Activated CD4-positive, alpha-beta memory T cell treated with anti-CD3 and anti-CD28 coated beads for 36 hours (primary cell): Measurements from ENCODE around the gene HOXA10. TPM values are rescaled to one million over a fixed set of nuclear protein-coding genes. Genes with fewer than 3 reads are reported as not detected.

ENCODE experiments used
- CTCF ChIA-PET: fragments of 350-600 bp; sonication (Branson Sonifier 250); formaldehyde crosslinking; loops from one replicate; lab custom pipeline; 2021; ENCODE audit warnings: antibody characterized with exemption, inconsistent platforms; lab: Charles Lee
- POLR2A ChIA-PET: fragments of 350-600 bp; sonication (Branson Sonifier 250); formaldehyde crosslinking; loops from one replicate; lab custom pipeline; 2021; ENCODE audit warnings: antibody characterized with exemption; lab: Charles Lee
- DNase-seq: peaks from one replicate; pipeline ENCODE4 v3.0.0-alpha.2; 2020
- H3K27ac Mint-ChIP-seq: one replicate; pipeline ENCODE4 v1.8.0; 2021; ENCODE audit warnings: mixed read lengths
- H3K27me3 Mint-ChIP-seq: one replicate; pipeline ENCODE4 v1.8.0; 2021; ENCODE audit warnings: mixed read lengths
- H3K36me3 Mint-ChIP-seq: one replicate; pipeline ENCODE4 v1.8.0; 2021; ENCODE audit warnings: mixed read lengths
- H3K4me1 Mint-ChIP-seq: one replicate; pipeline ENCODE4 v1.8.0; 2021; ENCODE audit warnings: low read depth, mixed read lengths
- H3K4me3 Mint-ChIP-seq: one replicate; pipeline ENCODE4 v1.8.0; 2021; ENCODE audit warnings: mild to moderate bottlenecking, mixed read lengths
- H3K9me3 Mint-ChIP-seq: one replicate; pipeline ENCODE4 v1.8.0; 2021; ENCODE audit warnings: mixed read lengths
- intact Hi-C: fragments of 100-400 bp; cut with micrococcal nuclease; formaldehyde crosslinking; loops from one replicate; pipeline ENCODE4 v1.15.1; 2023
- total RNA-seq, 2 experiments: library from RNA; stranded (reverse); gene quantifications; one replicate each; pipeline ENCODE4 v1.2.3, GENCODE V29; 2021

The HOXA10 gene
- total RNA-seq, 2 experiments from 2014 or later: not detected

DNA sequence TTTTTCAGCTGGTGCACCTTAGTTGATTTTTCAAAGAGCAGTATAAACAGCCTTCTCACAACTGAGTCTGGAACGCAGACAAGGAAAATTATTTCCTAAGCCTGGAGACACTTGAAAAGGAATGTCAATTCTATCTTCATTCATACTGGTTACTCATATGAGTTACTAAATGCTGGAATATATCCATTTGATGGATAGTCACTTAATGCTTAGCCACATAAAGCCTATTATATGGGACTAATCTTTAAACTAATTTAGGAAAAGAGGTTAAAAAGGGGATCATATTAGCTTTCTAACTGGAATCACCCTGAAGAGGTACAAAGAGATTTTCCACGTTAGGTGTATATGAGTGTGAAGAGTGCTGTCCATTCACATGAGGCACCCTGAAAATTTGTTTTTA, 41.9 kb downstream of the HOXA10 start:
- intact Hi-C loops: no loop called here
- Mint-ChIP-seq H3K27me3 (peaks cover 56% of the 10 kb centered on the region), H3K9me3 (no peaks in the 10 kb centered on the region), H3K36me3 (no peaks in the 10 kb centered on the region), H3K4me3 (no peak overlapping the region), H3K4me1 (peaks cover 17% of the 10 kb centered on the region), H3K27ac (no peak overlapping the region)
- POLR2A ChIA-PET: no interaction called here
- no peak for DNase-seq
- CTCF ChIA-PET: no interaction called here

DNA sequence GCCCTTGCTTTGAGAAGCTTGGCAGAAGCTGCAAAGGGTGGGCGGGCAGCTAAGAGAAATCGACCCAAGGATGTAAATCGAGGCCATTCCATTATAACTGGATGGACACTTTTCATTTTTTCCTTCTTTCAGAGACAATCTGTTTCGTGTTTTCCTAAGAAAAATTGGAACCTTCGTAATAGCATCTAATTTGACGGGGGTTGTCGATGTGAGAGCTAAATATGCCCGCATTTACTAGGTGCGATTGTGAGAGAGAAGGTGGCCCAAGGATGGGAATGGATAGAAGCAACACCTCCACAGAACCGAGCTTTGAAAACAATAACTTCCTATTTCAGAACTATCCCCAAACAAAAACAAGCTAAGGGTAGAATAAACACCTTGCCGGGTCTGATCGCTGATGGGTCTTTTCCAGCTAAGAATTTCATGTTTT, 42.7 kb downstream of the HOXA10 start:
- ChIA-PET POLR2A (no interaction called here), CTCF (interaction anchor here (1.5 kb wide), 1 partner anchor 30 kb away, joined by 5 read pairs; no protein-coding TSS in a partner anchor)
- no peak overlapping the region for H3K4me3 Mint-ChIP-seq
- H3K9me3 Mint-ChIP-seq: no peaks in the 10 kb centered on the region
- H3K27ac Mint-ChIP-seq: no peak overlapping the region
- intact Hi-C loops: no loop called here
- H3K27me3 Mint-ChIP-seq: peaks cover 58% of the 10 kb centered on the region
- DNase-seq: no peak
- H3K36me3 Mint-ChIP-seq: no peaks in the 10 kb centered on the region
- H3K4me1 Mint-ChIP-seq: peaks cover 17% of the 10 kb centered on the region

DNA sequence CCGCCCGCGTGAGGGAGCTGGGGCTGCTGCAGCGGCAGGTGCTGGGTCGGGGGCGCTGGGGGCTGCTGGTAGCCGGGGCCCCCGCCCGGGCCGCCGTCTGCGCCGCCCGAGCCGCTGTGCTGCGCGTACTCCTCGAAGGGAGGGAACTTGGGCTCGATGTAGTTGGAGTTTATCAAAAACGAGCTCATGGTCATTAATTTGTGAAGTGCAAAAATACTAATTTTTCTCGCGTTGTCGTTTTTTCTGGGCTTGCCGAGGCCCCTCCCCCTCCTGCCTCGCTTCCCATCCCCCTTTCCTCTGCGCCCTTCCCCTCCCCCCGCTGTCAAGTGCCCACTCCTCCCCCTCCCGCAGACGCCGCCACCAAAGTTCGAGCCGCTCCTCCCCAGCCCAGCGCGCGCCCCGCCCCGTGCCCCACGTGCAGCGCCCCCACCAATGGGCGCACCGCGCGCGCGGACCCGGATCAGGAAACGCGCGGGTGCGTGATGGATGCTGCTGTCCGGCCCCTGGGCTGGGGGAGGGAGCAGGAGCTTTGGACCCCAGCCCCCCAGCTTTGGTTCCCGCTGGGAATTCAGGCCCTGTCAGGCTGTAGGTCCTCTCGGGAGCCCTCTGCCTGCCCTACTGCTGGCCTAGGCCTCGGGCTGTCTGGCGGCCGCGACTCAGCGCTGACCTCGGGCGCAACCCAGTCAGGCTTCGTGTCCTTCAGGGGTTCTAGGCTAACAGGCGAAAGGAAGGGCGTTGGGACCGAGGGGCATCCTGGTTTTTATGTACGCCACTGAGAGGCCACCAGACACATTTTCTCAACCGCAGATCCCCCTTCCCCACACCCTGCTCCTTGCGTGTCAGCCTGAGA, 43.4 kb downstream of the HOXA10 start, which contains the start of gene HOXA4:
Gene HOXA4, minus strand, starts transcription at position 218 of the 850 bp plus-strand sequence. Its CDS starts 24 bp downstream, at position 194.
- CTCF ChIA-PET: interaction anchor here (1.5 kb wide), 1 partner anchor 31 kb away, joined by 5 read pairs; no protein-coding TSS in a partner anchor
- Mint-ChIP-seq H3K27ac (no peak within 1 kb of the TSS), H3K27me3 (peaks cover 56% of the 10 kb centered on the region), H3K9me3 (no peaks in the 10 kb centered on the region), H3K36me3 (no peaks in the 10 kb centered on the region), H3K4me1 (peaks cover 15% of the 10 kb centered on the region), H3K4me3 (peak within 1 kb of the TSS; percentile 57)
- intact Hi-C loops: no loop called here
- peak; percentile 73 for DNase-seq
- POLR2A ChIA-PET: no interaction called here

DNA sequence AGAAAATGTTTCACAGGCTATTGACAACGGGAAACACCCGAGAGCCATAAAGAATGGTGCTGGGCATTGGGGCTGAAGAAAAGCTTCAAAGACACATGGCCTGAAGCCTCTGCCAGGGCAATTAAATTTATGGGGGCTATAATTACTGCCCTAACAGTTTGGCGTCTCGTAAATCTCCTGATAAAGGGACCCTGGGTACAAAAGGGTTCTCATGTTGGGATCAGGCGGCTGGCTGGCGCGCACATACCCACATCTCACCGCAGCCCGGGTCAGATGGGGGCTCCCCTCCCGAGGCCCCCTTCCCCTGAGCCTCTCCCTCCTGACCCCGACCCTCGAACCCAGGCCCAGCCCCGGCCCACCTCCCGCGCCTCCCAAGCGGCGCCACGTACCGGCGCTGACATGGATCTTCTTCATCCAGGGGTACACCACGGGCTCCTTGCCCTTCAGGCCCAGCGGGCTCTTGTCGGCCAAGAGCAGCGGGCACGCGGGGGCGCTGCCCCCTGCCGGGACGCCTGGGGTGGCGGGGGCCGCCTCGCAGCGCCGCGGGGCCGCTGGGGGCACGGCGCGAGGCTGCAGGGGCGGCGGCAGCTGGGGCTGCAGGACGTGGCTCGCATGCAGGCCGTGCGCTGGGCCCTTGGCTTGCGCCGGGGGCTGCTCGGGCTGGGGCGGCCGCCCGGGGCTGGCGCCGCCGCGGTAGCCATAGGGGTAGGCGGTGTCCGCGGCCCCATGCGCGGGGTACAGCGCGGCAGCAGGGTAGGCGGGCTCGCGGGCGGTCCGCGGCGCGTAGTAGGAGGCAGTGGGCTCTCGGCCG, 44.2 kb downstream of the HOXA10 start:
- H3K27ac Mint-ChIP-seq: no peak overlapping the region
- peaks cover 54% of the 10 kb centered on the region for H3K27me3 Mint-ChIP-seq
- no peaks in the 10 kb centered on the region for H3K9me3 Mint-ChIP-seq
- ChIA-PET POLR2A (no interaction called here), CTCF (no interaction called here)
- intact Hi-C loops: no loop called here
- H3K36me3 Mint-ChIP-seq: no peaks in the 10 kb centered on the region
- no peak overlapping the region for H3K4me3 Mint-ChIP-seq
- H3K4me1 Mint-ChIP-seq: peaks cover 12% of the 10 kb centered on the region
- no peak for DNase-seq

DNA sequence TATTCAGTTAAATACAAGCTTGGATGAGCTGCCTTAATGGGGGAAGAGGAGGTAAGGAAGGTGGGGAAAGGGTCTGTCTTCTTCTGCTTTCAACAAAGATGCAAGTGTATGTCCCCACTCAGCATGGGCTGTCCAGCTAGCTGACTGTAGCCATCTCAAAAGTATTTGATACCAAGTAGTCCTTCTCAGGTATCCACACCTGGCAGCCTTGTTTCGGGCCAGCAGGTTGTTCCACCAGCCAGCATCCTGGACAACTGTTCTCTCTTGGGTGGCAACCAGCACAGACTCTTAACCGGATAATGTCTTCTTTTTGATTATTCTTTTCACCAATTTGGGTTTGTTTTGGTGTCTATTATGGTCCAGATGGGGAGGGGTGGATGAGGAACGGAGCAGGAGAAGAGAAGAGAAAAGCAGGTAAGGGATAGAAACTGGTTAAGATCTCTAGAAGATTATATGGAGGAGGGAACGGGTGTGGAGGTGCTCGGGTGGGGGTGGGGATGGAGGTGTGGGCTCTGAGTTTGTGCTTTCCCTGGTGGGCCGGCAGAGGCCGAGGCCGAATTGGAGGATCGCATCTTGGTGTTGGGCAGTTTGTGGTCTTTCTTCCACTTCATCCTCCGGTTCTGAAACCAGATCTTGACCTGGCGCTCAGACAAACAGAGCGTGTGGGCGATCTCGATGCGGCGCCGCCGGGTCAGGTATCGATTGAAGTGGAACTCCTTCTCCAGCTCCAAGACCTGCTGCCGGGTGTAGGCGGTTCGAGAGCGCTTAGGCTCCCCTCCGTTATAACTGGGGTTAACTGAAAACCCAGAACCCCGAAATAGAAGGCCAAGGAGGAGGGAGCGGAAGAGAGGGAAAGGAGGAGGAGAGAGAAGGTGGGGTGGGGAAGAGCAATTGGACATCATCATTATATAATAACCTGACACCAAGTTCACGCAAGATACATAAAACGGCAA, 45.1 kb downstream of the HOXA10 start:
- no peak overlapping the region for H3K4me3 Mint-ChIP-seq
- CTCF ChIA-PET: no interaction called here

GRCh38 chr7:27128034-27128433, 46.1 kb downstream of the HOXA10 start:
- H3K4me1 Mint-ChIP-seq: no peaks in the 10 kb centered on the region
- intact Hi-C loops: no loop called here
- H3K27ac Mint-ChIP-seq: no peak overlapping the region
- POLR2A ChIA-PET: no interaction called here
- H3K9me3 Mint-ChIP-seq: no peaks in the 10 kb centered on the region
- DNase-seq: no peak
- CTCF ChIA-PET: no interaction called here
- H3K36me3 Mint-ChIP-seq: no peaks in the 10 kb centered on the region
- H3K4me3 Mint-ChIP-seq: no peak overlapping the region
- peaks cover 51% of the 10 kb centered on the region for H3K27me3 Mint-ChIP-seq

More for the DNA sequence above, 45.1 kb downstream of the HOXA10 start:
- DNase-seq: no peak
- POLR2A ChIA-PET: no interaction called here
- H3K9me3 Mint-ChIP-seq: no peaks in the 10 kb centered on the region
- no peaks in the 10 kb centered on the region for H3K36me3 Mint-ChIP-seq
- H3K27me3 Mint-ChIP-seq: peaks cover 55% of the 10 kb centered on the region
- no peak overlapping the region for H3K27ac Mint-ChIP-seq
- H3K4me1 Mint-ChIP-seq: peaks cover 4% of the 10 kb centered on the region
- intact Hi-C loops: no loop called here

- ChIA-PET POLR2A (interaction anchor here (0.6 kb wide), 1 partner anchor 478 kb away, joined by 5 read pairs; no protein-coding TSS in a partner anchor), CTCF (no interaction called here)
- H3K4me1 Mint-ChIP-seq: no peaks in the 10 kb centered on the region
- no peaks in the 10 kb centered on the region for H3K36me3 Mint-ChIP-seq
- H3K4me3 Mint-ChIP-seq: no peak overlapping the region
- no peak for DNase-seq
- H3K27me3 Mint-ChIP-seq: peaks cover 42% of the 10 kb centered on the region
- H3K27ac Mint-ChIP-seq: no peak overlapping the region
- intact Hi-C loops: no loop called here
- H3K9me3 Mint-ChIP-seq: no peaks in the 10 kb centered on the region
Measured at GRCh38 chr7:27126596-27127327, 47.4 kb downstream of the HOXA10 start.

DNA sequence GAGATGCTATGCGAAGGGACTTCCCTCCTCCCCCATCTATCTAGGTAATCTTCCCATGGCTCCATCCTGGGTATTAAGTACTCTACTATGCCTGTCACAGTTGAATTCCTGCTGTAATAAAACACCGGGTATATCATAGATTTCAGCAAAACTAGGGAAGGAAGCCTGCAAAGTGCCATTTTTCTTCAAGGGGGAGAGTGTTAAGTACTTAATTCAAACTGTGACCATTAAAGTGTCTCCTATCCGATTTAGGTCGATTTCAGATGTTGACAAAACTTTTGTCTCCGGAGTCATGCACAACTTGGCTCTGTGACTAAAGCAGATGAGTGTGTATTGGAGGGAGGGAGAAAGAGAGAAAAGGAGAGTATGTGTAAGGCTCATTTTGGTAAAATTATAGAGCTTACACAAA, 48.1 kb downstream of the HOXA10 start:
- H3K4me3 Mint-ChIP-seq: no peak overlapping the region
- DNase-seq: no peak
- no peaks in the 10 kb centered on the region for H3K36me3 Mint-ChIP-seq
- POLR2A ChIA-PET: no interaction called here
- H3K9me3 Mint-ChIP-seq: no peaks in the 10 kb centered on the region
- intact Hi-C loops: no loop called here
- H3K4me1 Mint-ChIP-seq: no peaks in the 10 kb centered on the region
- H3K27ac Mint-ChIP-seq: no peak overlapping the region
- peaks cover 35% of the 10 kb centered on the region for H3K27me3 Mint-ChIP-seq
- CTCF ChIA-PET: no interaction called here

GRCh38 chr7:27124902-27125689, 49.0 kb downstream of the HOXA10 start:
- Mint-ChIP-seq H3K4me1 (no peaks in the 10 kb centered on the region), H3K27me3 (peaks cover 35% of the 10 kb centered on the region), H3K27ac (no peak overlapping the region), H3K36me3 (no peaks in the 10 kb centered on the region), H3K9me3 (no peaks in the 10 kb centered on the region), H3K4me3 (no peak overlapping the region)
- intact Hi-C loops: no loop called here
- CTCF ChIA-PET: no interaction called here
- POLR2A ChIA-PET: no interaction called here
- no peak for DNase-seq

- Mint-ChIP-seq H3K36me3 (no peaks in the 10 kb centered on the region), H3K27ac (no peak overlapping the region), H3K9me3 (no peaks in the 10 kb centered on the region), H3K27me3 (peaks cover 35% of the 10 kb centered on the region), H3K4me1 (no peaks in the 10 kb centered on the region), H3K4me3 (no peak overlapping the region)
- ChIA-PET CTCF (no interaction called here), POLR2A (no interaction called here)
- no peak for DNase-seq
- intact Hi-C loops: no loop called here
Measured at GRCh38 chr7:27124096-27124901, 49.8 kb downstream of the HOXA10 start.
